HFFc6 (cell line): Measurements from ENCODE around the gene TMEM26. TPM values are rescaled to one million over a fixed set of nuclear protein-coding genes. Genes with fewer than 3 reads are reported as not detected.

Experiments used
- DNase-seq: peaks from one replicate; pipeline ENCODE4 v3.0.0-alpha.2; 2018
- H3K27ac Mint-ChIP-seq: 2 replicates; pipeline ENCODE4 v1.8.0; 2020; ENCODE audit warnings: mild to moderate bottlenecking, mixed read lengths
- H3K27me3 Mint-ChIP-seq: 2 replicates; pipeline ENCODE4 v1.8.0; 2021; ENCODE audit warnings: mild to moderate bottlenecking, moderate library complexity, mixed read lengths; ENCODE audit not compliant: insufficient read depth
- H3K36me3 Mint-ChIP-seq: 2 replicates; pipeline ENCODE4 v1.8.0; 2021; ENCODE audit warnings: low read depth, mixed read lengths
- H3K4me1 Mint-ChIP-seq: 2 replicates; pipeline ENCODE4 v1.8.0; 2020; ENCODE audit warnings: low read depth, mixed read lengths
- H3K4me3 Mint-ChIP-seq: 2 replicates; pipeline ENCODE4 v1.8.0; 2020; ENCODE audit warnings: mild to moderate bottlenecking, moderate library complexity, mixed read lengths
- H3K9me3 Mint-ChIP-seq: 2 replicates; pipeline ENCODE4 v1.8.0; 2020; ENCODE audit warnings: mild to moderate bottlenecking, mixed read lengths
- CTCF ChIP-seq: fragments of 200-600 bp; sonication (generic); IDR thresholded peaks from 2 replicates; pipeline ENCODE4 v1.5.0; 2021; ENCODE audit warnings: antibody characterized with exemption, mild to moderate bottlenecking
- total RNA-seq, 6 experiments: library from RNA; stranded (reverse); fragmentation: NEBNext Ultra II Directional; extraction: Animal tissue kit (Norgen Biotek cat#: 25700); gene quantifications; 2 replicates in 1 of 6; 3 replicates in 5 of 6; pipeline ENCODE4 v1.2.3, GENCODE V29; 2021

The TMEM26 gene
- total RNA-seq, 6 experiments from 2014 or later, result not detected

GRCh38 chr10:61458031-61458430 is 4.8 kb upstream of the TMEM26 start:
- Mint-ChIP-seq H3K27me3 (peaks cover 9% of the 10 kb centered on the region), H3K27ac (no peak overlapping the region), H3K36me3 (no peaks in the 10 kb centered on the region), H3K4me3 (no peak overlapping the region), H3K9me3 (no peaks in the 10 kb centered on the region), H3K4me1 (peaks cover 1% of the 10 kb centered on the region)
- no peak for DNase-seq
- TF ChIP-seq CTCF, result no peak

GRCh38 chr10:61456095-61456789 is 3.1 kb upstream of the TMEM26 start:
- TF ChIP-seq CTCF, result no peak
- Mint-ChIP-seq H3K27me3 (peaks cover 14% of the 10 kb centered on the region), H3K36me3 (no peaks in the 10 kb centered on the region), H3K27ac (no peak overlapping the region), H3K4me3 (no peak overlapping the region), H3K9me3 (no peaks in the 10 kb centered on the region), H3K4me1 (peaks cover 5% of the 10 kb centered on the region; the same call in 1 of the 2 replicates)
- DNase-seq, result no peak

GRCh38 chr10:61455656-61456055 is 2.5 kb upstream of the TMEM26 start:
- no peaks in the 10 kb centered on the region for H3K9me3 Mint-ChIP-seq
- no peak overlapping the region for H3K4me3 Mint-ChIP-seq
- peaks cover 15% of the 10 kb centered on the region for H3K27me3 Mint-ChIP-seq
- TF ChIP-seq CTCF, result no peak
- H3K36me3 Mint-ChIP-seq, result no peaks in the 10 kb centered on the region
- H3K27ac Mint-ChIP-seq, result no peak overlapping the region
- peaks cover 5% of the 10 kb centered on the region; the same call in 1 of the 2 replicates for H3K4me1 Mint-ChIP-seq
- no peak for DNase-seq

- DNase-seq, result no peak
- H3K4me3 Mint-ChIP-seq, result no peak overlapping the region
- H3K36me3 Mint-ChIP-seq, result no peaks in the 10 kb centered on the region
- no peak for TF ChIP-seq CTCF
- no peaks in the 10 kb centered on the region for H3K9me3 Mint-ChIP-seq
- H3K4me1 Mint-ChIP-seq, result peaks cover 5% of the 10 kb centered on the region; the same call in 1 of the 2 replicates
- no peak overlapping the region for H3K27ac Mint-ChIP-seq
- H3K27me3 Mint-ChIP-seq, result peaks cover 15% of the 10 kb centered on the region
Observed at GRCh38 chr10:61454541-61454940, 1.4 kb upstream of the TMEM26 start.

- no peak for DNase-seq
- H3K27ac Mint-ChIP-seq, result no peak overlapping the region
- H3K4me3 Mint-ChIP-seq, result peak overlapping the region; percentile 80
Observed at GRCh38 chr10:61452151-61452651, 980 bp downstream of the TMEM26 start.

More at GRCh38 chr10:61452151-61452651, 980 bp downstream of the TMEM26 start:
- no peak for TF ChIP-seq CTCF
- H3K27me3 Mint-ChIP-seq, result peaks cover 15% of the 10 kb centered on the region
- no peaks in the 10 kb centered on the region for H3K9me3 Mint-ChIP-seq
- peaks cover 5% of the 10 kb centered on the region; the same call in 1 of the 2 replicates for H3K4me1 Mint-ChIP-seq
- H3K36me3 Mint-ChIP-seq, result no peaks in the 10 kb centered on the region
